Bone marrow (tissue), 2 donors: ENCODE results near the gene C2orf66.
A peak's percentile ranks its signal among the peaks of the same experiment; 100 is the strongest.

Experiments used
- DNase-seq, 2 donors: peaks; one replicate each; lab custom pipeline; 2025; lab: John Stamatoyannopoulos, UW

The C2orf66 gene

DNA sequence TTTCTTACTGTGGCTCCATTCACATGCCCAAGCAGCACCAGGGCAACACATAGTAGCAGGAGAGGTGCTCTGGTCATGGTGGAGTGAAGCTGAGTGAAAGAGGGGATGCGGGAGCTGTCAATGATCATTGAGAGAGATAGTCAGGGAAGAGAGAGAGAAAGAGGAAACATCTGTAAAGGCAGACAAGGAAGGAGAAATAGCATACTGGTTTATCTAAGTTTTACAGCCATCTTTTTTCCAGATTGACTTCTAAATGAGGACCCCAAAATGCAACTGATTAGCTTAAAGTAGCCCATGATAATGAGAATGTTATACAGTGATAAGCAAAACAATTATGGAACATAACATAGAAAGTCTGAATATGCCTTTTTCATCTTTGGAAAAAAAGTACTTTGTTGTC lies at the start of gene C2orf66:
TSS of gene C2orf66 (minus strand) at position 96 of the 400 bp plus-strand sequence. CDS start at position 77, 19 bp downstream.
- peak in 1 of 2 donors; percentile 52 for DNase-seq

DNA sequence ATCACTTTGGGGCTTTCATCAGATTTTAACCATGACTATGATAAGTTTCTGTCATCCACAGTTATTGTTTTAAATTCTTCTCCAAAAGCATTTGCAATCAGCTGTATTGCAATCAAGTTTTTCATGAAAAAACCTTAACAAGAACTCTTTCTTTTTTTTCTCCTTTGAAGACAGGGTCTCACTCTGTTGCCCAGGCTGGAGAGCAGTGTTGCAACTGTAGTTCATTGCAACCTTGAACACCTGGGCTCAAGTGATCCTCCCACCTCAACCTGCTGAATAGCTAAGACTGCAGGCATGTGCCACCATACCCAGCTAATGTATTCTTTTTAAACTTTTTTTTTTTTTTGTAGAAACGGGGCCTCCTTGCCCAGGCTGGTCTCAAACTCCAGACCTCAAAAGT lies 45.5 kb upstream of the C2orf66 start:
- no peak for DNase-seq

DNA sequence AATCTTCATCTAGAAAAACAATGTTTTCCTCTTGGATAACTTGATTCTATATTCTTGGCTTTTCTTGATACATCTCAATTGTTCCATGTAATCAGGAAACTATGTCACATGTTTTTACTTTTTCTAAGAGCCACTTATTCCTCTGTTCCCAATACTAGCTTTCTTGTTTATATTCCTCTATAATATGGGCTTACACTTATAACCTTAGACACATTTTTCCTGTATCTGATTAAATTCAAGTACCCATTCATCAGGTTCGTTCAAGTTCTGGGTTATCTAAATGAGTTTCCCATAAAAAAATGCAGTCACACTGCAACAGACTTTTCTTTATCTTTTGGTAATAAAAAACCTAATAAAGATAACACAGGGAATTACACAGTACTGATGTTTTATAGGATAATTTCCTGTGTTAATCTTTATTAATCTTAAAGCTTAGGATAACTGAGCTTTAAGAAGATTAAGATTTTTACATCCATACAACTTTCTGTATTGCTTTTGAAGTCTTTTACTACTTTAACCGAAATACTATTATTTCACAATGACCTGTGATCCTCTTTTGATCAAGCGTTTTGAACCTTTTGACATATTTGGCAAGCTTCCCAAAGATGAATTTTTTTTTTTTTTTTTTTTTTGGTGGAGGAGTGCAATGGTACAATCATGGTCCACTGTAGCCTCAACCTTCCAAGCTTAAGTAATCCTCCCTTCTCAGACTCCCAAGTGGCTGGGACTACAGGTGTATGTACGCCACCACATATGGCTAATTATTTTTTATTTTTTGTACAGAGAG lies 44.3 kb upstream of the C2orf66 start:
- no peak for DNase-seq

DNA sequence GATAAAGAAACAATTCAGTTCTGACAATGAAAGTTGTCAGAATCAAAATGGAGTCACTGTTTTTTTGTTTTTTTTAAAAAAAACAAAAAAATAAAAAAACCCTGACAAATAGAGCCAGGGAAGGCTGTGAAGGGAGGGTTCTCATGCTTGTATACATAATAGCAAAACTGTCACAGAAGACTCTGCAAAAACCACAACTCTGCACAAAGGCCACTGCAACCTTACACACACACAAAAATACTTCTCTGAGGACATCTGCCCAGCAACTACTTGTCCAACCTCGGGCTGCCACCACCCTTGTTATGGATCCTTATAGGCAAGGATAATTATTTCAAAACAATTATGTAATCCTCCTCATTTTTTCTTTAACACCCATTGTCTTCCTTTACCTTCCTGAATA lies 41.9 kb upstream of the C2orf66 start:
- DNase-seq, result no peak

DNA sequence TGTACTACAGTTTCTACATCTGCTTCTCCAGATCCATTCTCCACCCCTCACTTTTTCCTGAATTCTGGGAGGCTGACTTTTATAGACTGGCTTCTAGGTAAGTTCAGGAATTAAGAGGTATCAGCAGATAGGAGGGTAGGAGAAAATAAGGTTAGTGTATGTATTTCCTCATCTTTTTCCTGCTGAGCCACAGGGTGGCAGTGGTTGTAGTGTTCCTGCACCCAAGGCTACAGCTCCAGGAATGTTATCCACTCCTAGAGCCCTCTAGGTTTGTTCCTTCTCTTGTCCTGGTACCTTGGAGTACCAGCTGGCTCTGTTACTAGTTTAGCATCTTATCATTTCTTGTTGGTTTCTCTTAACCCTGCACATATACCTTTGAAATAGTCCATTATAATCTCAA lies 40.7 kb upstream of the C2orf66 start:
- no peak for DNase-seq

DNA sequence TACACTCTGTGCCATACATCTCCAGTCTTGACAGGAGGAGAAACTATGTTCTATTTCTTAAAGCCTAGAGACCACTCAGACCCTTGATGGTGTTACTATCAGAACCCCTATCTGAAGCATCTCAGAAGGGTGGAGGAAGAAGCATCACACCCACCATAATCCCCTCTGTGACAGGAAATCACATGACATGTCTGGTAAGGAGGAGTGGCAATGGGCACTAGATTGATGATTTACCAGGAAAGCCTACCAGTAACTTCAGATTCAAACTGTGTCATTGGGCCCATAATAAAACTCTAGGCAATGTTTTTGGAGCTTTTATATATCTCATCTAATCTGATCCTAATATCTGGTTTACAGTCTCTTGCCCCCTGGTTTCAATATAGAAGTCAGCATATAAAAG lies 37.1 kb upstream of the C2orf66 start:
- no peak for DNase-seq

DNA sequence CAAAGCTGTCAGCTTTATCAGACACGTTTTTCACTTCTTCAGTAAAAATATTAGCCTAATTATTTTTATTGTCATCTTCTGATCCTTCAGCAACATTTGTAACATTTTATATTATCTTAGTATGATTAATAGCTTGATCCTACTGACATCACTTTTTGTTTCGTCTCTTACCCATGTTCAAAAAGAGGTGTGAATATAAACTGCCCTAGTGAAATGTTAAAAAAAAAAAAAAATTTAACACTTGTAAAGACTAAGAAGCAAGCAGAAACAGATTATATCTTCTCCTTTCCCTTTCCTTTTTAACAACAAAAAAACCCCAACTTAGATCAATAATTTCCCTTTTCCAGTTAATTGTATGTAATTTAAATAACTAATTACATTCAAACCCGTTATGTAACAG lies 36.2 kb upstream of the C2orf66 start:
- no peak for DNase-seq

DNA sequence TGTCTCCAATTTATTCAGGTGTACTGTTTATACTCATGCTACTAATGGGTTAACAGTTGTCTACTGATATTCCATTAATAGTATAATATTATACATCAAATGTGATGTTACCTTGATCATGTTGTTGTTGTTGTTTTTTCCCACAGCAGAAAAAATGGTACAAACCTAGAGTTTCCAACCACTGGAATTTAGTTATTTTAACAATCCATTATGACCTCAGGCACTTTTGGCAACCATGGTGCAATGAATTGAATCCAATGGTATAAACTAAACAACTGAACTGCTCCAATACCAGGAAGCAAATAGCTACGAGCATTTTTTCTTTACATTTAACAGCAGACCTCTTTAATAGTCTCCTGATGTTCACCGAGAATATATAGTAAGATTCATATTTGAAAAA lies 31.0 kb upstream of the C2orf66 start:
- DNase-seq, result no peak

DNA sequence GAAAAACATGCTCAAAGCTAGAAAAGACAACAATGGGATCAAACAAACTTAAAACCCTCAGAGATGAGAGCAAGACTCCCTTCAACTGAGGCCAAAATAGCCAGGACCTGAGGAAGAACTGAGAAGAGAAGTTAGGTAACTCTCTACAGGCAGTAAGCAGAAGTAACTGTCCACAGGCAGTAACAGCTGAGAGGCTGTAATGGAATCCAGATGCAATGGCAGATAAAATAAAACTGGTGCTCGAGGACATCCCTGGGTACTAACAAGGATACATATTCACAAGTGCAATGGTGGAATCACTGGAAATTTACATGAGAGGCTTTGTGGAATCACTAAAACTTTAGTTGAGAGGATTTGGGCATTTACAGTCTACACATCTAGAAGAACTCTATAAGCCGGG lies 30.4 kb upstream of the C2orf66 start:
- DNase-seq, result no peak

DNA sequence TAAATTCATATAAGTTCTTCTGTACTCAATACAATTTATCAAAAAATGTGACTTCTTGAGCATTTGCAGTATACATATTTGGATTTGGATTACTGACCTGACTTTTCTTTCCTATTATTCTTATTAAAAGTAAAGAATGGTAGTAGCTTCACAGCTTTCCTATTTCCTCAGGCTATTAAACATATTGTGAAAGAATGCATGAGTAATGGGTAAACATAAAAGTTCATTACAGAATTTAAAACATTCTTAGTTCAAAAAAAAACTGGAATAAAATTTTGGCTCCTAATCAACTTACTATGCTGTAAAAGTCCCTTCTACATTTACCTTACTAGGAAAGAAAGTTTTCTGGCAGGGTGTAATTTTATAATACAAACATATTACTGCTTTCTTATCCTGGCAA lies 27.3 kb upstream of the C2orf66 start:
- no peak for DNase-seq

DNA sequence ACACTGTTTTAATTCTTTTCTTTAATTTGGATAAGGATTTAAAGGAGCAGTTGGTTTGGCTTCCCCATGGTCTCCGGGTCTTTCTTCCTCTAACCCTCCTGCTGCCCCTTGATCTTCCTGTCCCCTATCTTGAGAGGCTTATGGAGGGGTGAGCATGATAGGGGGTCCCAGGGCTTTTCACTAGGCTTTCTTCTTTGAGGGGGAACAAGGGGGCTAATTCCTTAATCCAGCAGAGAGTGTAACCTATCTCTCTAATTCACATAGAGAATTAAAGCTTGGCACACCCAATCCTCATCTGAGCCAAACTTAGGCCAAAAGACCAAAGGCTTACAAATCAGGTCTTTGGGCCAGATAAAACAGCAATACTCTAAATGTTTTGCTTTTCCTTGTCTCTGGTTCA lies 21.5 kb upstream of the C2orf66 start:
- DNase-seq, result no peak

DNA sequence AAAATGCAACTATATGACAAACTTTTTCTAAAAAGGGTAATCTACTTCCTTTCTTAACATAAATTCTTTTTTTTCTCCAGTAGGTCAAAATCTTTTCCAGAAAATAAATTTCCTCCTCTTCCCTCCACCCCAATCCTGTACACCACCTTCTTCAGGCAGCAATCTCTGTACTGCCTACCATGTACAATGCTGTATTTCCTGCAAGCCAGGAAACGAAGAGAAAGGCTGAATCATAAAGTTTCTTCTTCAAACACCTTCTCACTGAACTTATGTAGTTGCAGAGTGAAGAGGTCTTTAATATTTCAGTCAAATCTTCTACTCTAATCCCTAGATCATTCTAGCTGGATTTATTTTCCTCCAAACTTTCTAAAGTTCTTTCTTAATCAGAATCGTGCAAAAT lies 18.2 kb upstream of the C2orf66 start:
- no peak for DNase-seq

DNA sequence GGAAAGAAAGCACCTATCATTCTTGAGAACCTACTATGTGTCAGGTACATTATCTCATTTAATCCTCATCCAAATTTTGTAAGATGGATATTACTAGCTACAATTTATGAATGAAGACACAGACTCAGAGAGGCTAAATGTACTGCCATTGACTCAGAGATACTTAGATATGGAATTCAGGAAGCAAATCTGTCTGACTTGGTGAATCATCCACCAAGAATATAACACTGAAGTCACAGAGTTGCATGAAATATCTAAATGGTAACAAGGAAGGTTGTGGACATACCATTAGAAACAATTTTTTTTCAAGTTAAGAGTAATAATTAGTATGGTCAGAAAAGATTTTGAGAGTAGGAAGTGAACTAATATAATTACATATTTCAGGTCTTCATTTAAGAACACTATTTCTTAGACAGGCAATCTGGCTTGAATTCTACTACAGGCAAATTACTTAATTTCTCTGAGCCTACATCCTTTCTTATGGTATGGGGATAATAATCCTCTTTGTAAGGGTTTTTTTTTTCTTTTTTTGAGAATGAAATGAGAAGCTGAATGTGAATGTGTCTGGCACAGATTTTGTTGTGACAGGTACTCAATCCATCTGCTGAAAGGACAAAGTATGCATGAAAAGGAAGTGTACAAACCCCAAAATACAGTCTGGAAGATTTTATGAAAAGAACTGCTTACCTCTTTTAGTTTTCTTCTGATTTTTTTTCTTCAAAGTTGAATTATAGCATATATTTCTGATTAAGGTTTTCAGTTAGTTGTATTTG lies 14.8 kb upstream of the C2orf66 start:
- peak in 1 of 2 donors; percentile 30 for DNase-seq

DNA sequence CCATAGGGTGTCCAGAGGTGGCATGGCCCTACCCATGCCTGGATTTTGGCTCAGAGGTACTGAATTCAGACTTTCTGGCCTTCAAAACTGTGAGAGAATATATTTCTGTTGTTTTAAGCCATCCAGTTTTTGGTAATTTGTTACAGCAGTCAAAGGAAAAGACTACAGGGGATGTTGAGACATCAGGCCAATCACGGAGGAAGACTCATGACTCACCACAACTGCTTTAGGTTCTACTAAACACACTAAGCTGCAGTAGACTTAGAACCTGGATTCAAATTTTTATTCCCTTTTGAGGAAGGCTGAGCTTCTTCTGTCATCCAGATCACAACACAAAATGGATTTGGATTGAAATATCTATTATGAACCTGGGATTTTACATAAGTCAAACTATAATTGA lies 12.0 kb upstream of the C2orf66 start:
- DNase-seq, result no peak

DNA sequence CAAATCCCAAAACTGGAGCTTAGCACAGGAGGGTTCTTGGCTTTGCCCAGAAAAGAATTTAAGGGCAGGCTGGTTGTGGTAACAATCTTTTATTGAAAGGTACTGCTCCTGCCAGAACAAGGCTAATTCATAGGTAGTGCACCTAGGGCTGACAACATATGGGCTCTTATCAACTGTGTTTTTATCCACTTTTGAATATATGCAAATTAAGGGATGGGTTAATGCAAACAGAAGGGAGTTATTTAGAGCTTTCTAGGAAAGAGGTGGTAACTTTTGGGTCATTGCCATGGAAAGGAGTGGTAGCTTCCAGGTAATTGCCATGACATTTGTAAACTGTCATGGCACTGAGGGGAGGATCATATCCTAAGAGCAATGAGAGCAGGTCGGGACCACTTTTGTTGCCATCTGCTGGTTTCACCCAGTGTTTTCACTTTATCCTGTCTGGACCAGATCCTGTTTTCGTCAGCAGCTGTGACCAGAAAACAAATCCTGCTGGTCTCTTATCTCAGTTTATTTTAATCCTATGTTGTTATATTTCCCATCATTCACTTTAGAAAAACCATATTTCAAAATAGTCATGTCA lies 981 bp downstream of the C2orf66 start:
- no peak for DNase-seq

DNA sequence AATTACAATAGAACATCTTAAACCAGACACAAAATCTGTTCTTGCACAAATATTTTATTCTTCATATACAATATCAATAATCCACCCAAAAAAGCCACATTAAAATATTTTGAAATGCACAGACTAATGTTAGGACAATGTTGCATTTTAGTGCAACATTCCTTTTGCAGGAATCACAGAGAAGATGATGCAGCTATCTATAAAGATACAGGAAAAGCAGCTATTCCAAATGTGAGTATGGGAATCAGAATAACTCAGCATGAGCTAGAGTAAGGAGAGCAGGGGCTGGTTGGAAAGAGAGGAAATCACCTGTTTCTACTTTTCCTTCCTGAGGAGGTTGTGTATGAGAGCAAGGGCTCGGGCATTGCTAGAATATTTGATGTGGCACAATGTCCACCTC lies 4.8 kb downstream of the C2orf66 start:
- no peak for DNase-seq

DNA sequence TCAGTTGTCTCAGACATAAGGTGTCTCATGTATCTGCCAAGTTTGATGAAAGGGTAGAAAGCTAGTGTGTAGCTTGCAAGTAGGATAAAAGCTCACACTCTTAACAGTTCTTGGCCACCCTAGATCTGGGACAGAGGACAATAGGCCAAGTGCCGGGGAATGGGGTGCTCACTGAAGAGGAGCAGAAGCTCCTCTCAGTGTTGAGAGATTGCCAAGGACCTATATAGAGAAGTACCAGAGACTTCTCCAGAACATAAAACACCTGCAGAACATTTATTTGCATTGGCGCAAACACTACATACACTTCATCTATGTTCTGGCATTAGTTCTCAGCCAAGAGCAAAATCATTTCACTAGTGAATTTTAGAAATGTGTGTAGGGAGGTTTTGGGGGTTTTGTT lies 6.8 kb downstream of the C2orf66 start:
- DNase-seq, result no peak

DNA sequence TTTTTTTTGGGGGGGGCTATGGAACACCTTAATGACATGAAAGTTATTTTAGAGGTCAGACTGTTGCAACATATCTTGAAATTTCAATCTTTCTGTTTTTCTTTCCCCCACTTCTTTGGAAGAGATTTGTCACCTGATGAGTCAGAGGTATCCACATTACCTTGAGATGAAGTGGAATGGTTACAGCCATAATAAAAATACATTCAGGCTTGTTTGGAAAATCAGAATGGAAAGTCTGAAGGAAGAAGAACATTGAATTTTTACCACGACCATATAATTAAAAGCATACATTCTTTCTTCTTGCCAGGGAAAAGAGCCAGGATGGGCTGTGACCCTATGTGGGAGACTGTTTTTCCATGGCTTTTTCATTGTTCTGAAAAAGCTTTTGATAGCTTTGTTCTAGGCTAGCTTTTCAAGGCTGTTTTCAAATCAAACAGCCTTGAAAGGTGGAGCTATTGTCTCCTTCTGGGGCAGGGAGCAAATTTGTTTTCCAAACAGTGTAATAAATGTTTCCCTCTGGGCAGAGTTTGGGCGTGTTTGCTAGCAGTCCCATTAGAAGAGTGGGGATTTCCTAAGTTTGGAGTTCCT lies 7.4 kb downstream of the C2orf66 start:
- DNase-seq, result no peak

DNA sequence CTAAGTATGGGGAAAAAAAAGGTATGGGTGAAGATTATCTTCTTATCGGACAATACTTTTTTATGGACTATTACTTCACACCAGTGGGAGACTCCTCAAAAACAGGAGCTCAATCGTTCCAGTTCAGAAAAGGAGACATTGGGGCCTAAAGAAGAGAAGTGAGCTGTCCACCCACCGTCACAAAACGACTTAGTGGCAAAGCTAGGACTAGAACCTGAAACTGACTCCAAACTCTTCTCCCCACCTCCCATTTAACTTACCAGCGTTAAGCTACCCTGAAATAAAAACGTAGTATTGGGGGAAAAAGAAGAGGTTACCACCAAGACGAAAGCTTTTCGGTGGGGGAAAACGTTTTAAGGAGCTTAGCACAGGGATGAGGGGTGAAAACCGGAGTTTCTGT lies 10.2 kb downstream of the C2orf66 start:
- DNase-seq, result no peak

DNA sequence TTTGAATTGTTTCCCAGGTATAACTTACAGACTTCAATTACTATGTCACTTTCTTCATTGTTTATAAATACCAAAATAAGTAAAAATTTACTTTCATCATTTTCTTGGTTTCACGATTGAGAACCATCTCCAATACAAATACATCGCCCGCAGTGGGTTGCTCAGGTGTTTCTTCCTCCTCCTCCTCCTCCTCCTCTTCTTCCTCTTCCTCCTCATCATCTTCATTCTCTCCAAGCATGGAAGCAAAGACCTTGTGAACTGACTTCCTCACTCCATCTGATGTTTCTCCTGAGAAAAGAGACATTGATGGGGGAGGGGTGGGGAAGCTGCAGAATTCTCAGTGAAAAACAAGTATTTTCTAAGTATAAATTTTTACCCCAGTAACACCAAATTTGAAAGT lies 16.3 kb downstream of the C2orf66 start:
- no peak for DNase-seq

DNA sequence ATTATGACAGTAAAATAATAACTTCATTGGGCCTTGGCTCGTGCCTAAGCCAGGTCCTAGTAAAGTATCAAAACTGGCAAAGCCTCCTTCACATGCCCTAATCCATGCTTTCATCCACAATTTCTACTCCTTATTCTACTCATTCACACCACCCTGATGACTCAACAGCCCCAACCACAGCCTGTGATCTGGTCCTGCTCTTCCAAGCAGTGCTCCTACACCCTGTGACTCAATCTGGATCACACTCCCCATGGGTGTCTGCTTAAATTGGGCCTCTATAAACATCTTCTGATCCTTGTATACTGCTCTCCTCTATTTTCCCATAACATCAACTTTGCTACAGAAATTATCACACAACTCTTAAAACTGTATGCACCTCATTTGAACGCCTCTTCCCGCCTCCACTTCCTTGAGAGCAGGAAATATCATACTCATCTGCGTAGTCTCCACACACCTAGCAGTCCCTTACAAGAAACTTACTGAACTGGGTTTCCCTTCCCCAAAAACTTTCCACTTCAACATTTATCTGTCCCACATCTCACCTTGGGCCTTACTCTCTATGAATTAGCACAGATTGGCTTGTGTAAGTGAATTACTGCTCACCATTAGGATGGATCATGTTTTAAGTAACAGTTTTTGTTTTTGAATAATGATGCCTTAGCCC lies 25.6 kb downstream of the C2orf66 start:
- no peak for DNase-seq

DNA sequence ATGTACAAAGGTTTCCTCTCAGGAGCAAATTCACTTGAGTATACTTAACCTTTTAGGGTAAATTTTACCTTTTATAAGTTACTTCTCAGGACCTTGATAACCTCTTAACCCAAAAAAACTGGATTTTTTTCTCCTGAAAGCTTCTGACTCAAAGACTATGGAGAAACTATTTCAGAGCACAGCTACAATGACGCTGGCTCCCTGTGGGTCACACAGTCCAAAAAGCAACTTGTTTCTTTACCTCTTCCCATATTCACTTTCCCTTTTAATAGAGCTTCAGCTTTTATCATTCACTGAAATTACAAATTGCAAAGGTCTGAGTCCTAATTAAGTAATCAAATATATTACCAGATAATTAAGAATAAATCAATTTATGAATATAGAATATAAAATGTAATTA lies 42.1 kb downstream of the C2orf66 start:
- no peak for DNase-seq
